ENCODE measurements around the gene MLLT10.

The MLLT10 gene

DNA sequence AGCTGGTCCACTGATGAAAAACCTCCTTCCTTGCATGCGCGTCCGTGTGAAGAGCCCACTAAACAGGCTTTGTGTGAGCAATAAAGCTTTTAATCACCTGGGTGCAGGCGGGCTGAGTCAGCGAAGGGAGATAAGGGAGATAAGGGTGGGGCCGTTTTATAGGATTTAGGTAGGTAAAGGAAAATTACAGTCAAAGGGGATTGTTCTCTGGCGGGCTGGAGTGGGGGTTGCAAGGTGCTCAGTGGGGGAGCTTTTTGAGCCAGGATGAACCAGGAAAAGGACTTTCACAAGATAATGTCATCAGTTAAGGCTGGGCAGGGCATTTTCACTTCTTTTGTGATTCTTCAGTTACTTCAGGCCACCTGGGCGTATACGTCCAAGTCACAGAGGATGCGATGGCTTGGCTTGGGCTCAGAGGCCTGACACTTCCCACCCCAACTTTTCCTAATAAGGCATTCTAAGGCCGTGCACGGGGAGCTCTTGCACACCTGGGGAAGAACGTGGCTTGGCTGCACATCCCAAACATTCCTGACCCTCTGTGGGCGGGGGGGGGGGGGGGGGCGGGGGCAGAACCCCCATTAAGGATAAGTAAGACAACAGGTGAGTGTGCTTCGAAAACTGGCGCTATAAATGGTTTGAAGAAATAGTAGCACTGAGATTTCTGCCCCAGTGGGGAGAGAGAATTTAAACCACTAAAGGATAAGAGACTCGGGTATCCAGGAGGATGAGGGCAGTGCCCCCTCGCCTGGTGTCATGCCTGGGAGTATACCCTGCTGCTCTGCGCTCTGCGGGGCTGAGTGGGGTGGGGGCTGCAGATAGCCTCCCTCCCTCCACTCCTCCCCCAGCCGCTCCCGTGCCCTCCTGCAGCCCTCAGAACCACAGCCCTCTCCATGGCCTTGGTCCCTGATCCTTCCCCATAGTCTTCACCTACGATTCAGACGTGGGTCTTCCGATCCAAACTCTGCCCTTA, 217.6 kb downstream of the MLLT10 start:
- no peak for ATAC-seq

DNA sequence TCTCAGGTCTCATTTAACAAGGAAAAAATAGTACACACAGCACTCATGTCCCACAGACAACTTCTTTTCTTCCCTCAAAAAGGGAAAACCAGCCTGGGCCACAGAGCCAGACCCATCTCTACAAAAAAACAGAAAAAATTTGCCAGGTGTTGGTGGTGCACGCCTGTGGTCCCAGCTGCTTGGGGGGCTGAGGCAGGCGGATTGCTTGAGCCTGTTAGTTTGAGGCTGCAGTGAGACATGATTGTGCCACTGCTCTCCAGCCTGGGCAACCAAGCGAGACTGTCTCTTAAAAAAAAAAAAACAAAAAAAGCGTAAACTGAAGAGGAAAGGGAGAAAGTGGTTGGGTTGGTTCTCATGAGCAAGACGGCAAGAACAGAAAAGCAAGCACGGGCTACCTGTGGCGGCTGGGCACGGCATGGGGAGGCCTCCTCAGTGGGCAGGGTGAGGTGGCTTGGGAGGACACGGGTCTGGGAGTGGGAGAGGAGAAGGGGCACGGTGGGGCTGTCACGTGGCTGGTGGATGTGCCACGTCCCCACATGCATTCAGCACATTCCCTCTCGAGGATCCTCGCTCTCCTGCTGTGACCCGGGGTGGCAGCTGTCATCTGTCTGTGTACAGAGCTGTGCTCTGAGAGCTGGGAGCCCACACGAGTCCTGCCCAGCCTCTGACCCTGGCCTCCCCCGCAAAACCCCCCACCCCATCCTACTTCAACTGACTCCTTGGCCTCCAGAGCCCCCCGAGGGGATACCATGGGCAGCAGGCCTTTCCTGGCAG, 219.7 kb downstream of the MLLT10 start:
- no peak for ATAC-seq
- no peak for TF ChIP-seq ZNF70 (CRISPR knock-in tag; IDR thresholded peaks at IDR 0.05)
- no peak for TF ChIP-seq ZFP30 (CRISPR knock-in tag; IDR thresholded peaks at IDR 0.05)
- TF ChIP-seq, protein P1, sequence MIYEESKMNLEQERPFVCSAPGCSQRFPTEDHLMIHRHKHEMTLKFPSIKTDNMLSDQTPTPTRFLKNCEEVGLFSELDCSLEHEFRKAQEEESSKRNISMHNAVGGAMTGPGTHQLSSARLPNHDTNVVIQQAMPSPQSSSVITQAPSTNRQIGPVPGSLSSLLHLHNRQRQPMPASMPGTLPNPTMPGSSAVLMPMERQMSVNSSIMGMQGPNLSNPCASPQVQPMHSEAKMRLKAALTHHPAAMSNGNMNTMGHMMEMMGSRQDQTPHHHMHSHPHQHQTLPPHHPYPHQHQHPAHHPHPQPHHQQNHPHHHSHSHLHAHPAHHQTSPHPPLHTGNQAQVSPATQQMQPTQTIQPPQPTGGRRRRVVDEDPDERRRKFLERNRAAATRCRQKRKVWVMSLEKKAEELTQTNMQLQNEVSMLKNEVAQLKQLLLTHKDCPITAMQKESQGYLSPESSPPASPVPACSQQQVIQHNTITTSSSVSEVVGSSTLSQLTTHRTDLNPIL (CRISPR knock-in tag; IDR thresholded peaks at IDR 0.05; ENCODE audit: low read depth): no peak
- no peak for TF ChIP-seq RARB (CRISPR knock-in tag; IDR thresholded peaks at IDR 0.05)
- TF ChIP-seq, protein P2, sequence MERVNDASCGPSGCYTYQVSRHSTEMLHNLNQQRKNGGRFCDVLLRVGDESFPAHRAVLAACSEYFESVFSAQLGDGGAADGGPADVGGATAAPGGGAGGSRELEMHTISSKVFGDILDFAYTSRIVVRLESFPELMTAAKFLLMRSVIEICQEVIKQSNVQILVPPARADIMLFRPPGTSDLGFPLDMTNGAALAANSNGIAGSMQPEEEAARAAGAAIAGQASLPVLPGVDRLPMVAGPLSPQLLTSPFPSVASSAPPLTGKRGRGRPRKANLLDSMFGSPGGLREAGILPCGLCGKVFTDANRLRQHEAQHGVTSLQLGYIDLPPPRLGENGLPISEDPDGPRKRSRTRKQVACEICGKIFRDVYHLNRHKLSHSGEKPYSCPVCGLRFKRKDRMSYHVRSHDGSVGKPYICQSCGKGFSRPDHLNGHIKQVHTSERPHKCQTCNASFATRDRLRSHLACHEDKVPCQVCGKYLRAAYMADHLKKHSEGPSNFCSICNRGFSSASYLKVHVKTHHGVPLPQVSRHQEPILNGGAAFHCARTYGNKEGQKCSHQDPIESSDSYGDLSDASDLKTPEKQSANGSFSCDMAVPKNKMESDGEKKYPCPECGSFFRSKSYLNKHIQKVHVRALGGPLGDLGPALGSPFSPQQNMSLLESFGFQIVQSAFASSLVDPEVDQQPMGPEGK (CRISPR knock-in tag; IDR thresholded peaks at IDR 0.05; ENCODE audit: borderline replicate concordance): no peak
- TF ChIP-seq ISL1 (CRISPR knock-in tag; IDR thresholded peaks at IDR 0.05): no peak
- no peak for TF ChIP-seq ZNF565 (CRISPR knock-in tag; conservative IDR thresholded peaks at IDR 0.05; ENCODE audit: low read depth)
- TF ChIP-seq SNAI2 (CRISPR knock-in tag; IDR thresholded peaks at IDR 0.05): no peak
- no peak for TF ChIP-seq CSDC2 (CRISPR knock-in tag; IDR thresholded peaks at IDR 0.05)

More for the DNA sequence above, 217.6 kb downstream of the MLLT10 start:
- TF ChIP-seq ZNF8 (CRISPR knock-in tag; IDR thresholded peaks at IDR 0.05): no peak
- TF ChIP-seq, protein P3, sequence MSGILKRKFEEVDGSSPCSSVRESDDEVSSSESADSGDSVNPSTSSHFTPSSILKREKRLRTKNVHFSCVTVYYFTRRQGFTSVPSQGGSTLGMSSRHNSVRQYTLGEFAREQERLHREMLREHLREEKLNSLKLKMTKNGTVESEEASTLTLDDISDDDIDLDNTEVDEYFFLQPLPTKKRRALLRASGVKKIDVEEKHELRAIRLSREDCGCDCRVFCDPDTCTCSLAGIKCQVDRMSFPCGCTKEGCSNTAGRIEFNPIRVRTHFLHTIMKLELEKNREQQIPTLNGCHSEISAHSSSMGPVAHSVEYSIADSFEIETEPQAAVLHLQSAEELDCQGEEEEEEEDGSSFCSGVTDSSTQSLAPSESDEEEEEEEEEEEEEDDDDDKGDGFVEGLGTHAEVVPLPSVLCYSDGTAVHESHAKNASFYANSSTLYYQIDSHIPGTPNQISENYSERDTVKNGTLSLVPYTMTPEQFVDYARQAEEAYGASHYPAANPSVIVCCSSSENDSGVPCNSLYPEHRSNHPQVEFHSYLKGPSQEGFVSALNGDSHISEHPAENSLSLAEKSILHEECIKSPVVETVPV (CRISPR knock-in tag; IDR thresholded peaks at IDR 0.05): no peak
- TF ChIP-seq ISL1 (CRISPR knock-in tag; IDR thresholded peaks at IDR 0.05): no peak
- no peak for TF ChIP-seq TOX (CRISPR knock-in tag; IDR thresholded peaks at IDR 0.05; ENCODE audit: borderline replicate concordance)
- no peak for TF ChIP-seq PPARA (CRISPR knock-in tag; IDR thresholded peaks at IDR 0.05; ENCODE audit: borderline replicate concordance)
- TF ChIP-seq CSDC2 (CRISPR knock-in tag; IDR thresholded peaks at IDR 0.05): no peak
- no peak for TF ChIP-seq ZNF70 (CRISPR knock-in tag; IDR thresholded peaks at IDR 0.05)
- TF ChIP-seq ZFP30 (CRISPR knock-in tag; IDR thresholded peaks at IDR 0.05): no peak
- TF ChIP-seq ZFP3 (CRISPR knock-in tag; IDR thresholded peaks at IDR 0.05): no peak
- no peak for TF ChIP-seq OSR1 (CRISPR knock-in tag; IDR thresholded peaks at IDR 0.05)
- TF ChIP-seq, protein P4, sequence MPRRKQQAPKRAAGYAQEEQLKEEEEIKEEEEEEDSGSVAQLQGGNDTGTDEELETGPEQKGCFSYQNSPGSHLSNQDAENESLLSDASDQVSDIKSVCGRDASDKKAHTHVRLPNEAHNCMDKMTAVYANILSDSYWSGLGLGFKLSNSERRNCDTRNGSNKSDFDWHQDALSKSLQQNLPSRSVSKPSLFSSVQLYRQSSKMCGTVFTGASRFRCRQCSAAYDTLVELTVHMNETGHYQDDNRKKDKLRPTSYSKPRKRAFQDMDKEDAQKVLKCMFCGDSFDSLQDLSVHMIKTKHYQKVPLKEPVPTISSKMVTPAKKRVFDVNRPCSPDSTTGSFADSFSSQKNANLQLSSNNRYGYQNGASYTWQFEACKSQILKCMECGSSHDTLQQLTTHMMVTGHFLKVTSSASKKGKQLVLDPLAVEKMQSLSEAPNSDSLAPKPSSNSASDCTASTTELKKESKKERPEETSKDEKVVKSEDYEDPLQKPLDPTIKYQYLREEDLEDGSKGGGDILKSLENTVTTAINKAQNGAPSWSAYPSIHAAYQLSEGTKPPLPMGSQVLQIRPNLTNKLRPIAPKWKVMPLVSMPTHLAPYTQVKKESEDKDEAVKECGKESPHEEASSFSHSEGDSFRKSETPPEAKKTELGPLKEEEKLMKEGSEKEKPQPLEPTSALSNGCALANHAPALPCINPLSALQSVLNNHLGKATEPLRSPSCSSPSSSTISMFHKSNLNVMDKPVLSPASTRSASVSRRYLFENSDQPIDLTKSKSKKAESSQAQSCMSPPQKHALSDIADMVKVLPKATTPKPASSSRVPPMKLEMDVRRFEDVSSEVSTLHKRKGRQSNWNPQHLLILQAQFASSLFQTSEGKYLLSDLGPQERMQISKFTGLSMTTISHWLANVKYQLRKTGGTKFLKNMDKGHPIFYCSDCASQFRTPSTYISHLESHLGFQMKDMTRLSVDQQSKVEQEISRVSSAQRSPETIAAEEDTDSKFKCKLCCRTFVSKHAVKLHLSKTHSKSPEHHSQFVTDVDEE (CRISPR knock-in tag; IDR thresholded peaks at IDR 0.05): no peak
- TF ChIP-seq, protein P5, sequence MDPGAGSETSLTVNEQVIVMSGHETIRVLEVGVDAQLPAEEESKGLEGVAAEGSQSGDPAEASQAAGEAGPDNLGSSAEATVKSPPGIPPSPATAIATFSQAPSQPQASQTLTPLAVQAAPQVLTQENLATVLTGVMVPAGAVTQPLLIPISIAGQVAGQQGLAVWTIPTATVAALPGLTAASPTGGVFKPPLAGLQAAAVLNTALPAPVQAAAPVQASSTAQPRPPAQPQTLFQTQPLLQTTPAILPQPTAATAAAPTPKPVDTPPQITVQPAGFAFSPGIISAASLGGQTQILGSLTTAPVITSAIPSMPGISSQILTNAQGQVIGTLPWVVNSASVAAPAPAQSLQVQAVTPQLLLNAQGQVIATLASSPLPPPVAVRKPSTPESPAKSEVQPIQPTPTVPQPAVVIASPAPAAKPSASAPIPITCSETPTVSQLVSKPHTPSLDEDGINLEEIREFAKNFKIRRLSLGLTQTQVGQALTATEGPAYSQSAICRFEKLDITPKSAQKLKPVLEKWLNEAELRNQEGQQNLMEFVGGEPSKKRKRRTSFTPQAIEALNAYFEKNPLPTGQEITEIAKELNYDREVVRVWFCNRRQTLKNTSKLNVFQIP (CRISPR knock-in tag; IDR thresholded peaks at IDR 0.05; ENCODE audit: borderline replicate concordance, low read depth): no peak
- TF ChIP-seq BACH2 (CRISPR knock-in tag; IDR thresholded peaks at IDR 0.05; ENCODE audit: borderline replicate concordance): no peak
- TF ChIP-seq, protein P2 (CRISPR knock-in tag; IDR thresholded peaks at IDR 0.05; ENCODE audit: borderline replicate concordance): no peak
- no peak for TF ChIP-seq SNAI2 (CRISPR knock-in tag; IDR thresholded peaks at IDR 0.05)
- no peak for TF ChIP-seq TCF4 (CRISPR knock-in tag; IDR thresholded peaks at IDR 0.05; ENCODE audit: borderline replicate concordance)
